HL-60/S4 (cell line): Measurements from ENCODE around the gene SP6.

Experiments
- in situ Hi-C: fragments of 300-500 bp; cut with MboI; formaldehyde crosslinking; loops from 2 replicates; pipeline ENCODE4 v1.14.3; 2022; ENCODE audit warnings: low sequenced_read_pairs

Gene SP6

GRCh38 chr17:47815106-47815918, 35.7 kb downstream of the SP6 start:
- in situ Hi-C loops = no loop called here

GRCh38 chr17:47813512-47814031, 37.4 kb downstream of the SP6 start:
- in situ Hi-C loops = no loop called here

- in situ Hi-C loops = no loop called here
These were observed 37.9 kb downstream of the SP6 start for GRCh38 chr17:47813077-47813476.

GRCh38 chr17:47812146-47812920, 38.6 kb downstream of the SP6 start:
- in situ Hi-C loops = no loop called here

GRCh38 chr17:47811709-47812108, 39.3 kb downstream of the SP6 start:
- in situ Hi-C loops = no loop called here

GRCh38 chr17:47810901-47811635, 39.9 kb downstream of the SP6 start:
- in situ Hi-C loops = no loop called here

- in situ Hi-C loops = no loop called here
These were observed 40.7 kb downstream of the SP6 start for GRCh38 chr17:47810200-47810821.

- in situ Hi-C loops = no loop called here
These were observed 42.0 kb downstream of the SP6 start for GRCh38 chr17:47808830-47809480.

- in situ Hi-C loops = no loop called here
These were observed 42.7 kb downstream of the SP6 start for GRCh38 chr17:47808036-47808829.

GRCh38 chr17:47807421-47807820, 43.5 kb downstream of the SP6 start:
- in situ Hi-C loops = no loop called here

- in situ Hi-C loops = no loop called here
These were observed 44.1 kb downstream of the SP6 start for GRCh38 chr17:47806913-47807255.

GRCh38 chr17:47806026-47806912, 44.7 kb downstream of the SP6 start:
- in situ Hi-C loops = no loop called here

- in situ Hi-C loops = no loop called here
These were observed 46.5 kb downstream of the SP6 start for GRCh38 chr17:47804461-47804860.

- in situ Hi-C loops = no loop called here
These were observed 47.2 kb downstream of the SP6 start for GRCh38 chr17:47803751-47804150.

- in situ Hi-C loops = no loop called here
These were observed 47.8 kb downstream of the SP6 start for GRCh38 chr17:47803201-47803600.

GRCh38 chr17:47802341-47803022, 48.5 kb downstream of the SP6 start:
- in situ Hi-C loops = no loop called here

GRCh38 chr17:47801906-47802305, 49.1 kb downstream of the SP6 start:
- in situ Hi-C loops = no loop called here

- in situ Hi-C loops = no loop called here
These were observed 49.7 kb downstream of the SP6 start for GRCh38 chr17:47801176-47801765.
